WI38 (cell line): ENCODE results near the gene LAYN.

Experiments
- H3K4me3 ChIP-seq: 2 replicates; pipeline ENCODE4 v1.5.1; 2011; ENCODE audit warnings: low read depth, mild to moderate bottlenecking, control low read depth, low read length
- TF ChIP-seq, protein P1 (sequence below): IDR thresholded peaks from 2 replicates; pipeline ENCODE4 v1.5.1; 2012; ENCODE audit warnings: low read depth, mild to moderate bottlenecking, control low read depth, low read length

The LAYN gene

GRCh38 chr11:111539426-111540113 lies 950 bp upstream of the LAYN start:
- peak overlapping the region; percentile 87 for H3K4me3 ChIP-seq

GRCh38 chr11:111540937-111541253 lies 375 bp downstream of the LAYN start:
- H3K4me3 ChIP-seq, result peak overlapping the region; percentile 87
- TF ChIP-seq, protein P1, sequence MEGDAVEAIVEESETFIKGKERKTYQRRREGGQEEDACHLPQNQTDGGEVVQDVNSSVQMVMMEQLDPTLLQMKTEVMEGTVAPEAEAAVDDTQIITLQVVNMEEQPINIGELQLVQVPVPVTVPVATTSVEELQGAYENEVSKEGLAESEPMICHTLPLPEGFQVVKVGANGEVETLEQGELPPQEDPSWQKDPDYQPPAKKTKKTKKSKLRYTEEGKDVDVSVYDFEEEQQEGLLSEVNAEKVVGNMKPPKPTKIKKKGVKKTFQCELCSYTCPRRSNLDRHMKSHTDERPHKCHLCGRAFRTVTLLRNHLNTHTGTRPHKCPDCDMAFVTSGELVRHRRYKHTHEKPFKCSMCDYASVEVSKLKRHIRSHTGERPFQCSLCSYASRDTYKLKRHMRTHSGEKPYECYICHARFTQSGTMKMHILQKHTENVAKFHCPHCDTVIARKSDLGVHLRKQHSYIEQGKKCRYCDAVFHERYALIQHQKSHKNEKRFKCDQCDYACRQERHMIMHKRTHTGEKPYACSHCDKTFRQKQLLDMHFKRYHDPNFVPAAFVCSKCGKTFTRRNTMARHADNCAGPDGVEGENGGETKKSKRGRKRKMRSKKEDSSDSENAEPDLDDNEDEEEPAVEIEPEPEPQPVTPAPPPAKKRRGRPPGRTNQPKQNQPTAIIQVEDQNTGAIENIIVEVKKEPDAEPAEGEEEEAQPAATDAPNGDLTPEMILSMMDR, result no peak

More at GRCh38 chr11:111539426-111540113, 950 bp upstream of the LAYN start:
- TF ChIP-seq, protein P1, result no peak

- H3K4me3 ChIP-seq, result peak overlapping the region; percentile 87
- TF ChIP-seq, protein P1, result no peak
Measured at GRCh38 chr11:111541254-111542061, 938 bp downstream of the LAYN start.

DNA sequence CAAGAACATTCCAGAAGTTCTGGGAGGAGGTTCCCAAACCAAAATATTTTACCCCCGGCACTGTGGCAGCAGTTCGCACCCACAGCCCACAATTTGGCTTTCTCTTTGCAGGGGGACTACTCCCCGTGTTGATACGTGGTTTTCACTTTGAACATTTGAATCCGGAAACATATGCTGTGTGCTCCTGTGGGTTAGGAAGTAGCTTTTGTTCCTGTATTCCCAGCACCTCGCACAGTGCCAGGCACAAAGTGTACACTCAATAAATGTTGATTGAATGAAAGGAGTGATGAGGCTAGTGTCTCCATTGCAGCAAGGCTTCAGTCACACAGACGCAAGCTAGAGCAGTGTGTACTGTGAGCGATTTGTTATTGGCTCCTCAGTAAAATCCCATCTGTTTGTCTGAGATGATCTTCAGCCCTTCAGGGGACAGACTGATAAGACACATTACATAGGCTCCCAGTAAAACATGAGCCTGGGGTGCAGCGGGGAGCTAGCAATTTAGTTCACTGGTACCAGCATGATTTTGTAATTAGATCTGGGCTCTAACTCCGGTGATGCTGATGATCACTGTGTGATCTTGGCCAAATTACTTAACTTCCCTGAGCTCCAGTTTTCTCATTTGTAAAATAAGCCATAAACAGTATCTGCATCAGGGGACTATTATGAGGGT lies 2.2 kb downstream of the LAYN start:
- TF ChIP-seq, protein P1, result no peak
- H3K4me3 ChIP-seq, result peak overlapping the region; percentile 87

- TF ChIP-seq, protein P1, result no peak
Measured at GRCh38 chr11:111548525-111548924, 8.0 kb downstream of the LAYN start.

DNA sequence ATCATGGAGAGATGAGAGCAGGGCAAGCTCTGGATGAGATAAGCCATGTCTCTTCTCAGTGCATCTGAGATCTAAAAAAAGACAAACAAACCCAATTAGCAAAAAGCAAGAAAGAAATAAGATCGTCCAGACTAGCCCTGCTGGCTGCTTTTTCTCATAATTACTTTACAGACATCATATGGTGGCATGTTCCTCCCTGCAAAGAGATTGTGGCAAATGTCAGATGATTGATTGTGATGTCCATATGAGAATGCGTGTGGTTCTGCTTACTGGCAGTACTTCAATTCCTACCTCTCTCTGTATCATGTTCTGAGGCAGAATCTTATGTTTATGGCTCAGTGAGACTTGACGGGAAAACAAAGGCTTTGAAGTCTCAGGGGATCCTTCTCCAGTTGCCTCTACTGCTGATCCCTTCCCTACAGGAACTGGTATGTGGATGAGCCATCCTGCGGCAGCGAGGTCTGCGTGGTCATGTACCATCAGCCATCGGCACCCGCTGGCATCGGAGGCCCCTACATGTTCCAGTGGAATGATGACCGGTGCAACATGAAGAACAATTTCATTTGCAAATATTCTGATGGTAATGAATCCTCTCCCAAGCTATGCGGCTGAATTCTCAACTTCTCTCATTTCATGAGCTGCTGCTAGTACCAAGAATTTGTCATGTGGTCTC lies 8.8 kb downstream of the LAYN start:
- no peak overlapping the region for H3K4me3 ChIP-seq
- TF ChIP-seq, protein P1, result no peak

More at GRCh38 chr11:111548525-111548924, 8.0 kb downstream of the LAYN start:
- no peak overlapping the region for H3K4me3 ChIP-seq
